ENCODE results near the gene CNPY1.

The CNPY1 gene

GRCh38 chr7:155454183-155455112 is 91.9 kb downstream of the CNPY1 start:
- no peak for DNase-seq (ENCODE audit: low spot score)

GRCh38 chr7:155453296-155454182 is 92.8 kb downstream of the CNPY1 start:
- DNase-seq (ENCODE audit: low spot score): no peak

- DNase-seq (ENCODE audit: low spot score): no peak
Measured at GRCh38 chr7:155452505-155453295, 93.7 kb downstream of the CNPY1 start.

- DNase-seq (ENCODE audit: low spot score): no peak
Measured at GRCh38 chr7:155451840-155452239, 94.5 kb downstream of the CNPY1 start.
